GM13976 (cell line): ENCODE data around the gene IARS2.
"Not testable (repeated sequence)": the region's sequence is repeated elsewhere in the genome, so short reads cannot be mapped to it uniquely, and the experiment has no call there.

Experiments
- DNase-seq: peaks from one replicate; pipeline ENCODE4 v3.0.0; 2012; ENCODE audit warnings: low spot score
- in situ Hi-C: fragments of 300-500 bp; cut with MboI; formaldehyde crosslinking; loops from one replicate; pipeline ENCODE4 v1.12.0; 2022; ENCODE audit warnings: low sequenced_read_pairs, mixed read lengths, inconsistent platforms; ENCODE audit not compliant: unreplicated experiment
- TF ChIP-seq, protein P1 (sequence below): IDR thresholded peaks from 2 replicates; pipeline ENCODE4 v1.5.1; 2012; ENCODE audit warnings: borderline replicate concordance, mild to moderate bottlenecking; ENCODE audit not compliant: insufficient read depth; ENCODE audit errors: extremely low read depth, missing control alignments, control extremely low read depth

IARS2 gene

DNA sequence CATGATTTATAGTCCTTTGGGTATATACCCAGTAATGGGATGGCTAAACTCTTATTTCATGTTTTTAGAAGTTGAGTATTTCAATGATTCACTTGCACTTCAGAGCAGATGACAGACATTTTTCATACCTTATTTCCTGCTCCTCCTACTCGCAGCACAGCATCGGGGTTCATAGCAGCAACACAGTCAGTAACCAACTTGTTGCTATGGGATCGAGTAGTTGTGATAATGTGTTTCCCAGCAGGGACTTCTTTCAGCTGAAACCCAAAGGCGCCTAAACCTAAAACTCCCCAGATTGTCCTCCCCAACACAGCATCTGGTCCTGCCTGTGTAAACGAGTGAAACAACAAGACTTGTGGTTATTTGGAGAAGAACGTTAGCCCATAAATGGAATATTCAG, 31.3 kb upstream of the IARS2 start:
- TF ChIP-seq, protein P1, sequence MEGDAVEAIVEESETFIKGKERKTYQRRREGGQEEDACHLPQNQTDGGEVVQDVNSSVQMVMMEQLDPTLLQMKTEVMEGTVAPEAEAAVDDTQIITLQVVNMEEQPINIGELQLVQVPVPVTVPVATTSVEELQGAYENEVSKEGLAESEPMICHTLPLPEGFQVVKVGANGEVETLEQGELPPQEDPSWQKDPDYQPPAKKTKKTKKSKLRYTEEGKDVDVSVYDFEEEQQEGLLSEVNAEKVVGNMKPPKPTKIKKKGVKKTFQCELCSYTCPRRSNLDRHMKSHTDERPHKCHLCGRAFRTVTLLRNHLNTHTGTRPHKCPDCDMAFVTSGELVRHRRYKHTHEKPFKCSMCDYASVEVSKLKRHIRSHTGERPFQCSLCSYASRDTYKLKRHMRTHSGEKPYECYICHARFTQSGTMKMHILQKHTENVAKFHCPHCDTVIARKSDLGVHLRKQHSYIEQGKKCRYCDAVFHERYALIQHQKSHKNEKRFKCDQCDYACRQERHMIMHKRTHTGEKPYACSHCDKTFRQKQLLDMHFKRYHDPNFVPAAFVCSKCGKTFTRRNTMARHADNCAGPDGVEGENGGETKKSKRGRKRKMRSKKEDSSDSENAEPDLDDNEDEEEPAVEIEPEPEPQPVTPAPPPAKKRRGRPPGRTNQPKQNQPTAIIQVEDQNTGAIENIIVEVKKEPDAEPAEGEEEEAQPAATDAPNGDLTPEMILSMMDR: no peak
- in situ Hi-C loops: no loop called here

DNA sequence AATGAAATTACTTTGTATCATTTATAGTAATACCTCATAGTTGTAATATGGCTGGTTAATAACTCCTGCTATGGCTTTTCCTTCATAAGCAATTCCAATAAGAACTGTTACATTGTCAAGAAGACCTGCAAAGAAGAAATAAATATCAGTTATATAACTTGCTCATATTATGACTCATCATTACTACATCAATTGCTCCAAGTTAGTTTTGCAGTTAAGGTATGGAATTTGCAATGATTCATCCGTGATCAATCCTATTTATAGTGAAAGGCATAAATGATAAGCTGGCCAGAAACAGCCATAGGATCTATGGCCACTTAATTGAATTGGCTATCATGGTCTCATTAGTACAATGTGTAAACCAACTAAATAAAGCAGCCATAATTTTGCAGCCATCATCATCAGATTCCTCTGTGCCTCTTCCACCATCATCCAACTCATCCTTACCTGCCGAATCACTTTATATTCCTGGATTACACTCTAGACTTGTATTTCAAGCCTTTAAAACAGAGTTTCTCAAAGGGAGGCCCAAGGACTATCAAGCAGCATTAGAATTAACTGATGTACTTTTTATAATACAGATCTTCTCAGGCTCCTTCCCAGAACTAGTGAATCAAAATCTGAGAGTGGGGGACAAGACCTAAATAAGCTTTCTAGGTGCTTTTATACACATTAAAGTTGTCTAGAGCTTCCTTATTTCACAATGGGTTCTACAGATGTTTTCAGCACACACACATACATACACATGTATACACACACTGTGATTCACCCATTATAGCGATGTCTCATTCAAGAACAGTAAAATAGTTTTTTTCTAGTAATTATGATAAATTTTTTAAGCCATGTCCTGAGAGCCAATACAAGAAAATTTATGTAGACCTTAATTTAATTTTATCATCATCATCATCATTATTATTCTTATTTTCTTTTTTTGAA, 26.4 kb upstream of the IARS2 start:
- TF ChIP-seq, protein P1: no peak
- in situ Hi-C loops: no loop called here
- no peak for DNase-seq

More for the DNA sequence above, 31.3 kb upstream of the IARS2 start:
- DNase-seq: no peak

DNA sequence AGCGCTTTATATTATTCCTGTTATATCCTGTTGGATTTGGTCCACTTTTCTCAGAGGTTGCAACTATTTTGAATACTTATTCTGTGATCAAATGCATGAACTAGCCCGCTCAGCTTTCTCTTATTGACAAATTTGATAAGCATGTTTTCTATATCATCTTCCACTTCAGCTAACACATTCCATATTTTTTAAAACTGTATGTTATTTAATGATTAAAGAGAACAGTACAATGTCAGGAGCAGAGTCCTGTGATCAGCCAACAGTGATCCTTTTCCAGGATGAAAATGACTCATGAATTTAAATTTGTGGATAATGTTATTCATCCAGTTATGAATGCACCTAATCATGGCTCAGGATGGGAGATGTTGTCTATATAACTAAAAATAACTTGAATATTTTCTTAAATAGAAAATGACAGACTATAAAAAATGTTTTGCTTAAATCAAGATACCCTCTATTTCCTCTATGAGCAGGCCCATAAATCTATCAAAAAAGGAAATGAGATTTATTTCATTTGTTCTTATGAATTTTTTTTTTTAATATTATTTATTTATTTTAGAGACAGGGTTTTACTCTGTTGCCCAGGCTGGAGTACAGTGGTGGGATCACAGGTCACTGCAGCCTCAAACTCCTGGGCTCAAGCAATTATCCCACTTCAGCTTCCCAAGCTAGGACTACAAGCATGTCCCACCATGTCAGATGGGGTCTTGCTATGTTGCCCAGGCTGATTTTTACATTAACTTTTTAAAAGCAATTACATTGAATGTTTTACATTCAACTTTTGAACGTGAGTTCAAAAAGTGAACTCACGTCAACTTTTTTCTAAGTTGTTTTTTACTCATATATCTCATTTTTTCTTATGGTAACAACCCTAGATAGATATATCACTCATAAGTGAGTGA, 16.8 kb upstream of the IARS2 start:
- DNase-seq: no peak
- in situ Hi-C loops: no loop called here
- TF ChIP-seq, protein P1: no peak

DNA sequence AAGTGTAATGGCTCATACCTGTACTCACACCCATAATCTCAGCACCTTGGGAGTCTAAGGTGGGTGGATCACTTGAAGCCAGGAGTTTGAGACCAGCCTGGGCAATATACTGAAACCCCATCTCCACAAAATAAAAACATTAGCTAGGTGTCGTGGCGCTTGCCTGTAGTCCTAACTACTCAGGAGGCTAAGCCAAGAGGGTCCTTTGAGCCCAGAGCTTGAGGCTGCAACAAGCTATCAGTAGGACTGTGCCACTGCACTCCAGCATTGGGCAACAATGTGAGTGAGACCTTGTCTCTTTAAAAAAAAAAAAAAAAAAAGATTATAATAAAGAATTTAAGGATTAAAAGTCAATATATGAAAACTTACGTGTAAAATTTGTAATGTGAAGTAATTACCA, 16.0 kb upstream of the IARS2 start:
- no peak for DNase-seq
- in situ Hi-C loops: no loop called here
- TF ChIP-seq, protein P1: no peak

DNA sequence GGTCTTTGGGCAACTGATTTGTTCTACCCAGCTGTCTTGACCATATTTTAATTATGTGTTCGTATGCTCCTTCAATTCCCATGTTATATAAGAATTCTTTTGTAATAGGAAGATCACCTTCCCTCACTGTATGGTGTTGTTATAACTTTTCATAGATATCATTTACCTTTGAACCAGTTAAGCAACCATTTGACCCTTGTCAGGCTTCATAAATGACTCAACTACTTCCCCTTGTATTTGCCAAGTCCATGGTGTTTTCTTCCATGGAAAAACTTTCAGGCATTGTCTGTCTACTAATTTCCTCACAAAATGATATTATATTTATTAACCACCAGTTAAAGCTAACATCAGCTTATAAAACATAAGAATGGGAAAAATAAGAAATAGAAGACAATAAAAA, 9.5 kb upstream of the IARS2 start:
- in situ Hi-C loops: no loop called here
- no peak for DNase-seq
- TF ChIP-seq, protein P1: no peak

DNA sequence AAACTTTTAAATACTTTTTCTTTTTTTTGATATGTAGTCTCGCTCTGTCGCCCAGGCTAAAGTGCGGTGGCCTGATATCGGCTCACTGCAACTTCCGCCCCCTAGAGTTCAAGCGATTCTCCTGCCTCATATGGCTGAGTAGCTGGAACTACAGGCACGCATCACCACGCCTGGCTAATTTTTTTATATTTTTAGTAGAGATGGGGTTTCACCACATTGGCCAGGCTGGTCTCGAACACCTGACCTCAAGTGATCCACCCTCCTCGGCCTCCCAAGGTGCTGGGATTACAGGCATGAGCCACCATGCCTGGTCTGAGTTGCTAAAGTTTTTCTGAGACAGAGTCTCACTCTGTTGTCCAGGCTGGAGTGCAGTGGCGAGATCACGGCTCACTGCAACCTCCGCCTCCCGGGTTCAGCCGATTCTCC, 7.7 kb upstream of the IARS2 start:
- peak; percentile 34 for DNase-seq
- in situ Hi-C loops: not testable (repeated sequence)
- TF ChIP-seq, protein P1: peak; percentile 56
